HEK293 (cell line): ENCODE results near the gene PRRG4.

Experiments
- CTCF ChIP-seq: fragments of 450-650 bp; formaldehyde crosslinking; IDR thresholded peaks from 2 replicates; pipeline ENCODE4 v1.5.1; 2016; ENCODE audit warnings: missing biosample characterization, missing genetic modification characterization
- GLIS1 ChIP-seq: fragments of 450-650 bp; formaldehyde crosslinking; IDR thresholded peaks from 2 replicates; pipeline ENCODE4 v1.5.1; 2016; ENCODE audit warnings: missing biosample characterization, missing genetic modification characterization
- SP2 ChIP-seq: fragments of 450-650 bp; formaldehyde crosslinking; IDR thresholded peaks from 2 replicates; pipeline ENCODE4 v1.5.1; 2016; ENCODE audit warnings: missing biosample characterization, missing genetic modification characterization
- SP3 ChIP-seq: fragments of 450-650 bp; formaldehyde crosslinking; IDR thresholded peaks from 2 replicates; pipeline ENCODE4 v1.5.1; 2016; ENCODE audit warnings: missing biosample characterization, missing genetic modification characterization
- ZBTB6 ChIP-seq: fragments of 450-650 bp; formaldehyde crosslinking; IDR thresholded peaks from 2 replicates; pipeline ENCODE4 v1.5.1; 2017; ENCODE audit warnings: missing biosample characterization, missing genetic modification characterization
- ZEB2 ChIP-seq: fragments of 450-650 bp; formaldehyde crosslinking; IDR thresholded peaks from 2 replicates; pipeline ENCODE4 v1.5.1; 2016; ENCODE audit warnings: missing biosample characterization, missing genetic modification characterization
- ZNF335 ChIP-seq: fragments of 450-650 bp; formaldehyde crosslinking; conservative IDR thresholded peaks from 2 replicates; pipeline ENCODE4 v1.5.1; 2016; ENCODE audit warnings: missing biosample characterization, missing genetic modification characterization
- ZNF416 ChIP-seq: fragments of 450-650 bp; formaldehyde crosslinking; IDR thresholded peaks from 2 replicates; pipeline ENCODE4 v1.5.1; 2016; ENCODE audit warnings: missing biosample characterization, missing genetic modification characterization
- ZNF433 ChIP-seq: fragments of 450-650 bp; formaldehyde crosslinking; IDR thresholded peaks from 2 replicates; pipeline ENCODE4 v1.5.1; 2016; ENCODE audit warnings: missing biosample characterization, missing genetic modification characterization, low read depth
- ZNF513 ChIP-seq: fragments of 450-650 bp; IDR thresholded peaks from 2 replicates; pipeline ENCODE4 v1.5.1; 2018; ENCODE audit warnings: missing biosample characterization, missing genetic modification characterization
- ZNF530 ChIP-seq: fragments of 450-650 bp; formaldehyde crosslinking; IDR thresholded peaks from 2 replicates; pipeline ENCODE4 v1.5.1; 2016; ENCODE audit warnings: low read depth, missing biosample characterization, missing genetic modification characterization
- ZNF571 ChIP-seq: fragments of 450-650 bp; formaldehyde crosslinking; IDR thresholded peaks from 2 replicates; pipeline ENCODE4 v1.5.0; 2017; ENCODE audit warnings: missing biosample characterization, missing genetic modification characterization
- ZNF830 ChIP-seq: fragments of 450-650 bp; IDR thresholded peaks from 2 replicates; pipeline ENCODE4 v1.5.0; 2018; ENCODE audit warnings: missing biosample characterization, missing genetic modification characterization, low read depth, mild to moderate bottlenecking, moderate library complexity

- TF ChIP-seq ZEB2 (tag by site-specific recombination) (no peak), CTCF (no peak), SP2 (tag by site-specific recombination) (no peak), ZNF530 (no peak), ZNF513 (tag by site-specific recombination) (no peak), ZNF830 (no peak), GLIS1 (tag by site-specific recombination) (no peak), SP3 (tag by site-specific recombination) (no peak), ZNF433 (tag by site-specific recombination) (no peak), ZBTB6 (tag by site-specific recombination) (no peak), ZNF571 (tag by site-specific recombination) (no peak), ZNF335 (no peak), ZNF416 (tag by site-specific recombination) (no peak)
Observed at GRCh38 chr11:32864555-32864954, 34.8 kb downstream of the PRRG4 start.
